ENCODE measurements around the gene ATOH8.

Gene ATOH8

DNA sequence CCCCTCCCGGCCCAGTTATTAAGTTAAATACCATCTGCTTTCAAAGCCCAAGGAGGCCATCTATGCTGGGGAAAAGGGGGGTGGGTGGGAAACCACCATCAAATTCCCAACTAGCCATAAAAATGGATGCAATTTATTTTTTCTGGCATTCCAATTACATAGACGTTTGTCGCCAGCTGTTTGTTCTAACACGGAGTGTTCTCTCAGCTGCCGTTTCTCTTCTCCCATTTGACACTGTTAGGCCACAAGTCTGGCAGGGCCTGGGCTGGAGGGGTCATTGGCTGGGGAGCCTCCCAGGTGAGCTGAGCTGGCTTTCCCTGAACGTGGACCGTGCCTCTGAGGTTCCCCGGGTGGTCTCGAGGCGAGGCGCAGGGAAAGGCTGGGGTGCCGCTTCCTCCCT is 16.6 kb downstream of the ATOH8 start:
- no peak for DNase-seq (ENCODE audit: low read depth in 2 of 2)

DNA sequence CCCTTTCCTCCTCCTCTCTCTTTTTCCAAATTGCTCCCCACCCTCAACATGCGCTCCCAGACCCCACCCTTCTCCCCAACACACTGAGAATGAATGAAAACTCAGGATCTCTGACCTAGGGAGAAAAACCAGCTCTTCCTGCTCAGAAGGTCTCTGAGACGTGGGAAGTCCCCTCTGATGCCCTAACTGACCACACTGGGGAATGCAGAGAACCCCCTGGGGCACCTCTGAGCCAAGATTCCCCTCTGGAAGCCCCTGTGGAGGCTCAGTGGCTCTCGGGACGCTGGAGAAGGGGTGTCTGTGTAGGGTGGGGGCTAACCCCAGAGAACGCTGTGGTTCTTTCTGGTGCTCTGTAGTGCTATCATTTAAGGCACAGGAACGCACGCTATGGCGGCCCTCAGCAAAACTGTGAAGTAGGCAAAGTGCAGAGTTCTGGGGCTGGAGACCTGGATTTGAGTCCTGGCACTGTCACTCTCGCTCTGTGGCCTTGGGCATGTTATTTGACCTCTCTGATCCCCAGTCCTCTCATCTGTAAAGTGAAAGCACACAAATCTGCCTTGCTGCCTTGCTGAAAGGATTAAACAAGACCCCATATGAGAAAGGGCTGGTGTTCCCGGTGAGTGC is 17.1 kb downstream of the ATOH8 start:
- no peak for DNase-seq (ENCODE audit: low read depth in 2 of 2)

DNA sequence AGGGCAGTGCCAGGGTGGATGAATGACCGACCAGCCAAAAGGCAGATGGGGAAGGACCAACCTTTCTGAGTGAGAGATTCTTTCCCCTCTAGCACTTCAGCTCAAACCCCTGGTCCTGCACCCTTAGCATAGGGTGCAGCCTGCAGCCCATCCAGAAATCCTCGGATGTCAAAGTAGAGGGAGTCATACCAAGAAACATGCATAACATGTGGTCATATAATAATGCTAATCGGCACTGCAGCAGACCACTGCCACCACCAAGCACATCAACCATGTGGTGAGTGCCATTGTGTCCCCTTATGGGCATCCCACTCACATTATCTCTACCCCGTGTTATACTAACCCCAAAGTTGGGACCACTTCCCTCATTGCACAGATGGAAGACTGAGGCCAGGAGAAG is 17.7 kb downstream of the ATOH8 start:
- DNase-seq (ENCODE audit: low read depth in 2 of 2) = no peak

DNA sequence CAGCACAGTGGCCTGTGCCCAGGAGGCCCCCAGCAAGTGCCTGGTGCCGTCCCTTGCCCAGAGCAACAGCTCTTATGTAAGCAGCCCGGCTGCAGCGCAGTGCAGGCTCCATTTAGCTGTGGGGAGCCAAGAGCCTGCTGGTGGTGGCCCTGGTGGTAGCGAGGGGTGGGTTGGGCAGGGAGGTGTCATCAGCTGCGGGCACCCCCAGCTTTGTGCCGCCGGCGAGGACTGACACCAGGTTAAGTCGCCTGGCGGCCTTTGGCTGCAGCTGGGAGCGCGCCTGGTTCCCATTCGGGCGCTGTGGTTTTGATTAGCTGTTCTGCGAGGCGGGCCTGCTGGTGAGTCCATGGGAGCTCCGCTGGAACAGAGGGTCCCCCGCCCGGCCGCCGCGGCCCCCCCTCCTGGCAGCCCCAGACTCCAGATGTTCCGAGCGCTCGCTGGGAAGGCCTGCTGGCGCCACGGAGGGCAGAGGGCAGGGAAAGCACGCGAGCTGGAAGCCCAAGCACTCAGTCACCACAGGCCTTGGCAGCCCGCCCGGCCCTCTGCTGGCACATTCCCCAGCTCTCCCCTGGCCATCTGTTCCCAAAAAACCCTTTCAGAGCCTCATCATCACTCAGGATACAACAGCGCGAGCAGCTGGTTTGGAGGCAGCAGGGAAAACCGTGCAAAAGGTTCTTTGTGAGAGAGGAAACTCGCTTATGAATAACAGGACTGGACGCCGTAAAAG is 18.4 kb downstream of the ATOH8 start:
- DNase-seq (ENCODE audit: low read depth in 2 of 2) = no peak

DNA sequence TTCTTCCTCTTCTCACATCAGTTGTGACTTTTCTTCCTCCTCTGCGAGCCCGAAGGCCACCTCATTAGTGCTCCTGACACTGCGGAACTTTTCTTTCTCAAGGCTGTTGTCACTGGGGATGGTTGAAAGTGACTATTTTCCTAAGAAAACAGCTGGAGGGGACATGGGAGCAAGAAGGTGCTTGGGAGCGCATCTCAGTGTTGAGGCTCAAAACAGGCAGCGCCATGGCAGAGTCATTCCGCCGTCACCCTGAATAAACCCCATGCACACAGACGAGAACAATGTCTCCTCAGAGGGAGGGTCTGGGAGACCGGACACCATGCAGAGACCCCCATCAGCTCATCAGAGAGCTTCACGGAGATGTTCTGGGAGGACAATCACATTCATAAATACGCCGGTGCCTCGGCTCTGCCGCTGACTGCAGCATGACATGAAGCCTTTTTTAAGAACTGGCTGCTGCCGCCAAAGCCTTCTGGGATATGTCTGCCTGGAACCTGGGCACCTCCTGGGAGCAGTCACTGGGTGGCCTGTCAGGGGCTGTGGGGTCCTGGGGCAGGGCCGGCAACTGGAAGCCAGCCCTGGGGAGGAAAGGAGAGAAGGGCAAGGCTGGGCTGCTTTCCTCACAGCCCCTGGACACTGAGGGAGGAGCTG is 19.2 kb downstream of the ATOH8 start:
- no peak for DNase-seq (ENCODE audit: low read depth in 2 of 2)

DNA sequence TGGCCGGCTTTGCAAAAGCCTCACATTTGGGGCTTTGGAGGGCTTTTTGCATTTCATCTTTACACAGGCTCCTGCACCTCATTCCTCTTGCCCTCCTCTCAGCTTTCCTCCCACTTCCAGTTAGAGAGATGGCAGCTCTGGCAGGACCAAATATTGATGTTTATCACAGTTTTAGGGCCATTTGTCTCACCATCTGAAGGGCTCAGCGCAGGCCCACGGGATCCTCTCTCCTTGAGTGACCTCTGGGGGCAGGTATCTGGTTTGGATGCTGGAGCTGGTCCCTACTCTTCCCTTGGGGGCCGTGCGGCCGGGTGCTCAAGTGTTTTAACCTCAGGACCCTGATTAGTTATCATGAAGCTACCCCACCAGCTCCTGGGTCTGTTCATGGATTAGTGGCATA is 19.9 kb downstream of the ATOH8 start:
- no peak for DNase-seq (ENCODE audit: low read depth in 2 of 2)

DNA sequence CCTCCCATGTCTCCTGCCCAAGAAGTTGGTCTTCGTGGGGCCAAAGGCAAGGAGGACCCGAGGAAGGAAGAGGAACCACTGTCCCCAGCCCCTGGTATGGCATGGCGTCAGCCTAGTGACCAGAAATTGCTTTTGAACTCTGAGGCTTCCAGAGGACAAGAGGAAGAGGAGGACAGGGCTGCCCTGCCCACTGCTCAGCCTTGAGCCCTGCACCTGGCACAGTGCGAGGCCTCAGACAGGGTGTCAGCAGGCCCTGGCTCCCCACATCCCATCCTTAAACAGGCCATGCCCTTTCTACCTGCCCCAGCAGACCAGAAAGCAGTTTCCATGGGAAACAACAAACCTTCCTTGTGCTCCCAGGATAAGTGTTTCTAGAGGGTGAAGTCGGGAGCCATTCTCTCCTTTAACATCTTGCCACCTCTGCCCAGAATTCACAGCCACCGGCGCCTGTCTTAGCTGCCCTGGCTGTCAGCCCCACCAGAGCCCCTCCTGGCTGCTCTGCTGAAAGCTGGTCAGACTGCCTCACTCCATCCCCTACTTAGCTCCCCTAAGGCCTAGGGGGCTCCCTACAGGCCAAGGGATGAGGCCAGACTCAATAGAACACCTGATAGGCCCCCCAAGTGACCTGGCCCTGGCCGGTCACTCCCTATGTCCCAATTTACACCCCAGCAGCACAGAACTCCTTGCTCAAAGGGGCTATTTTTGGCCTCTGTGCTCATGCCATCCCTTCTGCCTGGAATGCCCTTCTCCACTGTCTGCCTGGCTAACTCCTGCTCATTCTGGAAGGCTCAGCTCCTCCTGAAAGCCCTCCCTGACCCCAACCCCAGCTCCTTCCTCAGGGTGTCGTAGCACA is 20.6 kb downstream of the ATOH8 start:
- DNase-seq (ENCODE audit: low read depth in 2 of 2) = no peak

DNA sequence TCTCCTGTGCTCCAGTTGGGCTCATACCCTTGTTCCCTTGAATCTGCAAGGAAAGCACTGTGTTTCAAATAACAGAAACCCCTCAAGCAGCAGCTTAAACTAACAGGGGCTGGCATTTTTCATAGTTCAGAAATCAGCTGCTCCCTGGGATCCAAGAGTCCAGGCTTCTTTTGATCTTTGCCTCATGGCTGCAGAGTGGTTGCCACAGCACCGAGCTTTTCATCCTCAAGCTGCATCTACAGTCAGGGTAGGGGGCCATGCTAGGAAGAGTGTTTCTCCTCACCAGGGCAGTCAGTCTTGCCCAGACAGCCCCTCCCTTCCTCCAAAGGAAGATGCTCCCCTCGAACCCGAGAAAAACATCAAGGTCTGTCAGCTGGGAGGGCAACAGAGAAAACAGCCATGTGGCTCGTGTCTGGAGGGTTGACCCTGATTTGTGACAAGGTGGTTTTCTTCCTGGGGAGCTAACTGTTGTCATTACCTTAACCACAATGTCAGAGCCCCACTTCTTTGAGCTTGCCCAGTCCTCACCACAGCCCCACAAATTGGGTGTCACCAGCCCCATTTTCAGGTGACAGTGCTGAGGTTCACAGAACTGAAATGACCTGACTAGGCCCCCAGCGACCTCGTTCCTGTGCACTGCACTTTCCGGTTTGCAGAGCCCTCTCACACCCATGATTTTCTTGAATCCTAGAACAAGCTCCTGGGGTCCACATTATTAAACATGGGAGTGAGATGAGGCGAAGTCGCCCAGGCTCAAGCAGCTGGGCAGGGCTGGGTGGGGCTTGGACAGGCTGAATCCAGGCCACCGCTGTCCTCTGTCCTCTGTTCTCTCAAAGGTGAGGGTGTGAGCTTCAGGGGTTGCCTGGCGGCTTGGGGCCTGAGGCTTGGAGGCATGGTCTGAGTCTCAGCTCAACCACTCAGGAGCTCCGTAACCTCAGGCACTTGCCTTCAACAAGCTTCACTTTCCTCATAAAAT is 21.9 kb downstream of the ATOH8 start:
- DNase-seq (ENCODE audit: low read depth in 2 of 2) = no peak

DNA sequence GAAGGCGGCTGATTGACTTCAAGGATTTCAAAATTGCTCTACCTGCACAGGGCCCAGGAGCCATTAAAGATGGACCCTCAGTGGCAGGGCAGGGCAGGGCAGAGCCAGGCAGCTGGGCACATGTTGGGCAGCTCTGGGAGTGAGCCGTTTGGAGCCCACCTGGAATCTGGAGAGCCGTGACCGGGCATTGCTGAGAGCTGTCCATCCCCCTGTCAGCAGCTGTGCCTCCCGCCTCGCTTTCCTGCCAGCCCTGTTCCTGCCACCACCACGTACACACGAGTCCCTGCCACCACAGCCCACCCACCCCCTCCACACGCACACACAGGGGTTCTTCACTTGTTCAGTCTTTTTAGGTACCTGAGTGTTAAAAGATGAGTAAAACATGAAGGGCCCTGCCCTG is 22.9 kb downstream of the ATOH8 start:
- no peak for DNase-seq (ENCODE audit: low read depth in 2 of 2)

DNA sequence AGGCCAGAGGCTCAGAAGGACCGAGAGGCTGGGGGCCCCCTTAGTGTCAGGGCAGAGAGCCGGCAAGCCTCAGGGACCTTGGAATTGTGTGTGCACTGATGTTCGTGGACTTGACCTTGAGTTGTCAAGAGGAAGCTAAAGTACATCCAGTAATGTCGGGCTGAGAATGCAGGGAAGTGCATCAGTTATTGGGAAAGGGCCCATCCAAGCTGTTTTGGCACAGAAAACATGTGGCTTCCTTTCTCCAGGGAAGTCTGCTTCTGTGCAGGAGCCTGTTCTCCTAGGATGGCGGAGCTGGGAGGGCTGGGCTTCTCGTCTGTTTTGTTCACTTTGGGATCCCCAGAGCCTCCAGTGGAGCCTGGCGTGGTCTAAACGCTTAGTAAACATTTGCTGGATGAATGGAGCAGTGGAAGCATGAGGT is 23.7 kb downstream of the ATOH8 start:
- DNase-seq (ENCODE audit: low read depth in 2 of 2) = no peak

DNA sequence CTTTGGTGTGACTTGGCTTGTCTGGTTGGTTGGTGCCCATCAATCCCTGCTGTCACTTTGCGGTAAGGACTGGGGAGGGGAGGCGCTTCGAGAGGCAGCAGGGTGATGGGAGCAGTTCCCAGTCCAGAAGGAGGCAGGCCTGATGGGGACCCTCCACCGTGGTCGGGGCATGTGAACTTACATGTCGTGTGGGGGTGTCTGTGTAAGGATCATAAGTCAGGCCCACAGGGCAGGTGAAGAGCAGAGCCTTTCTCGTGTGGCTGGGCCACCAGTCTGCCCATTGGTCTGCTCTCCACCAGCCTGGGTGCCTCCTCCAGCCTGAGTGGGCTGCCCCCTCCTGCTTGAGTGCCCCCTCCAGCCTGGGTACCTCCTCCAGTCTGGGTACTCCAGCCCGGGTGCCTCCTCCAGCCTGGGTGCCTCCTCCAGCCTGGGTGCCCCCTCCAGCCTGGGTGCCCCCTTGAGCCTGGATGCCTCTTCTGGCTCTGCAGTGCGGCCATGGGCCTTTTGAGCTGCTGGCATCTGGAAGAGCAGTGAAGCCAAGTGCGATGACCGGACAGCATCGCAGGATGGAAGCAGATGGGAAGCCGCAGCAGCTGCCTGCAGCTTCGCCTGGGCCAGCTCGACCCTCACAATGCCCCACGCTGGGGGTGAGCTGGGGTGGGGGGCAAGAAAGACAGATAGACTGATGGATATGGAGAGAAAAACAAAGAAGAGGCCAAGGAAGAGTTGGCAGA is 25.0 kb downstream of the ATOH8 start:
- no peak for DNase-seq (ENCODE audit: low read depth in 2 of 2)

DNA sequence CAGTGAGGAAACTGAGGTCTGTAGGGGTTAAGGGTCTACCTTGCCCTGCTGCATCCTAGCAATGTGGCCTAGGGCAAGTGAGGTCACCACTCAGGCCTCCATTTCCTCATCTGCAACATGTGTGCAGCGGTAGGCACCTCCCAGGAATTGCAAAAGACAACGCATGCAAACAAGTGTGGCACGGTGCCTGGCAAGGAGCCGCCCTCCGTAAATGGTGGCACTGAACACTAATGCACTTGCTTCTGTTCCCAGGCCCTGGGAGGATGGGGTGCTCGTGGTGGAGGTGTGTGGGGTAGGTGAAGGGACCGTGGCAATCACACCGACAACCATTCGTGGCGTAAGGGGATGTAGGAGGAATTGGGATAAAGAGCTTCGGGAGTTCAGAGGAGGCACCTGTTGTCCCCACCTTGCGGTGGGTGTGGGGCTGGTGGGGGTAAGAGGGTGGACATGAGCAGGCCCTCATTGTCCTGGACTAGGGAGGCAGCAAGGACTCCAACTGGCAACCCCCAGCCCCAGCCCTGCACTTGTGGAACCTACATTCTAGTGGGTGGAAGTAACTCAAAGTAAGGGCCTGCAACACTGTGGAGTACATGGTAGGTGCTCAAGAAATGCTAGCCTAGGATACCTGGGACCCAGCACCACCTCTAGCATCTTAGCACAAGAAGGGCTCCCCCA is 26.0 kb downstream of the ATOH8 start:
- DNase-seq (ENCODE audit: low read depth in 2 of 2) = no peak

DNA sequence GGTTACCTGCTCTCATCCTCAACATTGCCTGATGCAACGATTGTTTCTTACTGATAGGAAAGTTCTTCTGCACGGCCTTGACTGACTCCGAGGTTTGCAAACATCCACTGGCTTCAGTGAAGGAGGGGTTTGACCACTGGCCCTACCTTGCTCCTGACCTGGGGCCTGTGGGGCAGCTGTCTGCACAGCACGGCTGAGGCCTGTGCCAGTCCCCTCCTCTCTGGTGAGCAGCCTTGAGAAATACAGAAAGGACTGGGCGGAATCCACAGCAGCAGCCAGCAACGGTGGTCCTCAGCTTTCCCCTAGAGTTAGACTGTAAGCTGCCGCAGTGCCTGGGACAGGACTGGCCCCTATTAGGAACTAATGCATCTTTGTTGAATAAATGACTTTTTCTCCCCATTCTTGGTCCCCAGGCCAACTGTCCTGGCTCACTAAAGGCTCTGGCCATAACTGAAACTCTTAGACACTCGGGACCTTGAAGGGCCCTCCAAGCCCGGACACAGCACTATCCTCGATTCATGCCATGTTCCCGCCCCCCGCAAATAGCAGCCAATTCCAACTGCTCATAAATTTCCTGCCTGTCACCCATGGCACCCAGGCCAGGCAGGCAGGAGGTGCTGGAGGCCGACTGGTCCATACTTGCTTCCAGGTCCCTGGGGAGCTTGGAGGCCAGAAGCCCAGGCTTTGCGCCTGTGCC is 26.7 kb downstream of the ATOH8 start:
- DNase-seq (ENCODE audit: low read depth in 2 of 2) = no peak

DNA sequence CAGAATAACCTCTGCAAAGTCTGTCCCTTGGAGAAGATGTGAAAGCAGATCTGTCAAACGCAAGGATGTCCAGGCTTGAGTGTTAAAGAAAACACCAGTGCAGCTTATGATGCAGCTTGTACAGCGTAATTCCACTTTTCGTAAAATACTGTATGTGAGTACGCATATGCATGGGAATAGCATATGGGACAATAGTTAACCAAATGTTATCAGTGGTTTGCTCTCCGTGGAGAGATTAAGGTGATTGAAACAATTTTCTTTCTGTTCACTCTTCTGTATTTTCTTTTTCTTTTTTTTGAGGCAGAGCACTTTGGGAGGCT is 27.2 kb downstream of the ATOH8 start:
- no peak for DNase-seq (ENCODE audit: low read depth in 2 of 2)

DNA sequence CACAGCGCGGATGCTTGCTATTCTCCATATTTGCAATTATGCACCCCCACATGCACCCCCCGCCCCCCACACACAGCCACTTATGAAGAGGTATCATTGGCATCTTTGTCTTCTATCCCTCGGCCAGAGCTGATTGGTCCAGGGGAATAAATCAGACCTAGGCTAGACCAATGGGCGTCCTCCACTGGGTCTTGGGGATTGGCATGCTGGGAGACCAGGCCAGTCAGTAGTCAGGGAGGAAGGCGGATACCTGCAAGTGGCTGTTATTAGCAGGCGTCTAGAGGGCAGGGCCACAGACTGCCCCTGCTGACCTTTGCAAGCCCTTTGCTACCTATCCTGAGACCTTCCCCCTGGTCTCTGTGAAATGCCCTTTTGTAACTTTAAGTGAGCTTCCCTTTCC is 30.0 kb downstream of the ATOH8 start:
- DNase-seq (ENCODE audit: low read depth in 2 of 2) = no peak

DNA sequence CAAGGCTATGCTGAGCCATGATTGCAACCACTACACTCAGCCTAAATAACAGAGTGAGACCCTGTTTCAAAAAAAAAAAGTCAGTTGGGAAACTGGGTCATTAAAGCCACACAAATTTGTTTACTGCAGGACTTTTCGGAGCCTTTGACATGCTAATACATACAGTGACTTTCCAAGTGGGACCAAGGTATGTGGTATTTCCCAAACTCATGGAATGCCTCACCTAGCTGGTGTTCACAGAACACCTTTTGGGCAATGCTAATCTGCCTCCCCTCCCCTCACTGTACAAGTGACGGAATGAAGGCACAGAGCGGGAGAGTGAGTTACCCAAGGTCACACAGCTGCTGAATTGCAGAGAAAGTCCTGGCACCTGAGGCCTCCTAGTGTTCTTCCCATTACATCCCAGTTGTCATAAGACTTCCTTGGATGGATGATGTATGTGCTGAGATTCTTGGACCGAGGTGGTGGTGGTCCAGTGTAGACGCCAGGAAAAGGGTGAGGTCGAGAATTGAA is 30.7 kb downstream of the ATOH8 start:
- no peak for DNase-seq (ENCODE audit: low read depth in 2 of 2)

DNA sequence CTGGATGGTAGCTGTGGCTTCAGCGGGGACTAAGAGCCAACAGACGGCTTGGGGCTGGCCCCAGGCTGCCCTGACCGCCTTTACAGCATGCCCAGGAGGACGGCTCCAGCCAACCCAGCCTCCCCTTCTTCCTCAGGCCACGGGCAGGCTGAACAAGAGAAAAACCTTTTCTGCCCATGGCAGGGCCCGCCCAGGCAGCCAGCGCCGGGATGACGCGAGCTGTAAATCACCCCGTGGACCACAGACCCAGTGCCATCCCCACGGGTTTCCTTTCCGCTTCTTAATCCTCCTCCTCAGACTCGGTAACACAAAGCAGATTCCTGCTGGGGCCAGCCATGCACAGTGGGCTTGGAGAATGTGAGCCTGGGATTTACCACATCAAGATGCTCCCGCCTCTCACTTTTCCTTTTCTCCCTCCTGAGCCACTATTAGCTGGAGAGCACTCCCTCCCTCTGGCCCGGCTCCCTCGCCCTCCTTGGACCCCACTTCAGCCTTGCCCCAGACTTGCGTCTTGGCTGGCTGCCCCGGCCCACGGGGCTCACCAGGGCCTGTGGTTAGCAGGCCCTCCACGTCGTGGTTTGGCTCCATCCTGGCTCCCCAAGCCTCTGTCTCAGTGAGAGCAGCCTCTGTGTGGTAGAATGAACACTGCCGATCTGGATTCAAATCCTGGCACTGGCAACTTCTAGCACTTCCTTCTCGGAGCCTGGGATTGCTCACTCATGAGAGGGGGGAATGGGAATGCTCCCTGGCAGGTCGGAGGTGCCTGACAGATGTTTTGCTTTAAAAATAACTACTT is 31.4 kb downstream of the ATOH8 start:
- no peak for DNase-seq (ENCODE audit: low read depth in 2 of 2)

DNA sequence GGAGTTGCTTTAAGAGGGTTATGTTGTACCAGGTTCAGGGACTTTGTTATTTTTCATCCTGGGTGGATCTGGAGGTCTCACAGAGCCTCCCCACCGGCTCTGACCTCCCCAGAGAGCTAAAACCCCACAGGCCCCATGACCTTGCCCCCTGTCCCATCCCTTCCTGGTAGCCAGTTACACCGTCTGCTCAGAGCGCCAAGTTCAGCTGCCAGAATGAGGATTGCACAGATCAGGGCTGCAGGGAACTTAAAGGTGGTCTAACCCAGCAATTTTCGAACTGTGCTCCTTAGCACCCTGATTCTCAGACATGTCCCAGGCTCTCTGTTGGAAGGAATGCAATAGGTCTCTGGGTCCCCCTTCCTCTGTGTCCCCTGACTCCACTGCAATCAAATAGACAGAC is 32.1 kb downstream of the ATOH8 start:
- DNase-seq (ENCODE audit: low read depth in 2 of 2) = no peak
